Stimulated activated CD4-positive, alpha-beta T cell treated with anti-CD3 and anti-CD28 coated beads, TNF-alpha, amount 100 ng/mL, for 48 hours (primary cell): ENCODE results near the gene TMC5.
"Not testable (repeated sequence)": the region's sequence is repeated elsewhere in the genome, so short reads cannot be mapped to it uniquely, and the experiment has no call there.

ENCODE experiments used
- DNase-seq, 3 donors: peaks; one replicate each; pipeline ENCODE4 v3.0.0-alpha.2; 2020; ENCODE audit warnings: low read depth in 3 of 3

Gene TMC5

GRCh38 chr16:19542138-19542821 lies 124.6 kb downstream of the TMC5 start:
- DNase-seq, result no peak

- not testable (repeated sequence) for DNase-seq
Measured at GRCh38 chr16:19543278-19543996, 125.8 kb downstream of the TMC5 start.

- no peak for DNase-seq
Measured at GRCh38 chr16:19548144-19548543, 130.5 kb downstream of the TMC5 start.
